GM18502 (cell line): ENCODE data around the gene PSPC1.
A peak's percentile ranks its signal among the peaks of the same experiment; 100 is the strongest.
"Not testable (repeated sequence)": the region's sequence is repeated elsewhere in the genome, so short reads cannot be mapped to it uniquely, and the experiment has no call there.

Experiments used
- ATAC-seq: cut with Tn5 transposase; IDR thresholded peaks from one replicate; pipeline ENCODE4 v1.9.1; 2021; ENCODE audit warnings: mild to moderate bottlenecking; ENCODE audit not compliant: unreplicated experiment, poor library complexity

Gene PSPC1

GRCh38 chr13:19782727-19783682, at the start of gene PSPC1:
TSS of gene PSPC1 (minus strand) at chr13:19782945. CDS start at chr13:19782757, 188 bp downstream.
- ATAC-seq: peak; percentile 90

DNA sequence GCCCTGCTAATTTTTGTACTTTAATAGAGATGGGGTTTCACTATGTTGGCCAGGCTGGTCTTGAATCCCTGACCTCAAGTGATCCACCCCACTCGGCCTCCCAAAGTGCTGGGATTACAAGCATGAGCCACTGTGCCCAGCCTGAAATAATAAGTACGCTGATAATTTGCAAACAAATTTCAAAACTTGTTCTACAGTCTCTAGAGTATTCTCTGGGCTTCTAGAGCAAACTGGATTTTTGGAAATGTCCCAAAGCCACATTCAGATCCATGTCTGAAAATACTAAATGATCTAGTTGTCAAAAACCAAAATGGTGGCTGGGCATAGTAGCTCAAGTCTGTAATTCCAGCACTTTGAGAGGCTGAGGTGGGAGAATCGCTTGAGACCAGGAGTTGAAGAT, 39.9 kb upstream of the PSPC1 start:
- no peak for ATAC-seq

DNA sequence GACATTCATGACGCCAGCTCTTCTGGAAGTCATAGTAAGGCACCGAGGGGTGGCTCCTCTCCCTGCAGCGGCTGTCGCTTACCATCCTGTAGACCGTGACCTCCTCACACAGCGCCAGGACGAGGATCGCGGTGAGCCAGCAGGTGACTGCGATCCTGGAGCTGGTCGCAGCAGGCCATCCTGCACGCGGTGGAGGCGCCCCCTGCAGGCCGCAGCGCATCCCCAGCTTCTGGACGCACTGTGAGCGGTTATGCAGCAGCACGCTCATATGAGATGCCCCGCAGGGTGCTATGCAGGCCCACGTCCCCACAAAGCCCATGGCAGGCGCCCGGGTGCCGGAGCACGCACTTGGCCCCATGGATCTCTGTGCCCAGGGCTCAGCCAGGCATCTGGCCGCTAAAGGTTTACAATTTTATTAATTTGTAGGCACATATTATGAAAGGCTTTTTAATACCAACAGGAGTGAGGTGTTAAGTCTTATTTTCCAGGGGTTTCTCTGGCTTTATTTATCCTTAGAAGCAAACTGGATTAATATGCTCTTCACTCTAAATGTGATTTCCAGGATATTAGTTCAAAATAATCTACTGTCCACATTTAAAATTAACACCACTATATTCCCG, 35.6 kb upstream of the PSPC1 start:
- ATAC-seq: no peak

GRCh38 chr13:19817510-19818158, 34.9 kb upstream of the PSPC1 start:
- ATAC-seq: no peak

DNA sequence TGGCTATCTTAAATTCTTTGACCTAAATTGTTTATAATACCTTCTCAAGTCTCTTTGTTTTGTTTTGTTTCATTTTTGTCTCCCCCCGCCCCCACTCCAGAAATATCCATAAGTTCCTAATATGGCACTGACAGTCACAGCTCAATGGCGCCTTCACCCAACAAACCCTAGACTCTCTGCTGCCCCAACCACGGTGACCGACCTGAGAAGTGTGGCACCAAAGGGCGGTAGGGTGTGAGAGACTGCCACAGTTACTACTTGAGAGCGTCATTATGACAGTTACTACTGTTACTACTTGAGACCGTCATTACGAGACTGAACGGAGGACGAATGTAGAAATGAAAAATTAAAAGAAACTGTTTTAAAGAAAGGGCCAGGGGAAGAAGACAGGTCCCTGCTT, 34.4 kb upstream of the PSPC1 start:
- no peak for ATAC-seq

- ATAC-seq: not testable (repeated sequence)
Observed at GRCh38 chr13:19815842-19816241, 33.1 kb upstream of the PSPC1 start.

DNA sequence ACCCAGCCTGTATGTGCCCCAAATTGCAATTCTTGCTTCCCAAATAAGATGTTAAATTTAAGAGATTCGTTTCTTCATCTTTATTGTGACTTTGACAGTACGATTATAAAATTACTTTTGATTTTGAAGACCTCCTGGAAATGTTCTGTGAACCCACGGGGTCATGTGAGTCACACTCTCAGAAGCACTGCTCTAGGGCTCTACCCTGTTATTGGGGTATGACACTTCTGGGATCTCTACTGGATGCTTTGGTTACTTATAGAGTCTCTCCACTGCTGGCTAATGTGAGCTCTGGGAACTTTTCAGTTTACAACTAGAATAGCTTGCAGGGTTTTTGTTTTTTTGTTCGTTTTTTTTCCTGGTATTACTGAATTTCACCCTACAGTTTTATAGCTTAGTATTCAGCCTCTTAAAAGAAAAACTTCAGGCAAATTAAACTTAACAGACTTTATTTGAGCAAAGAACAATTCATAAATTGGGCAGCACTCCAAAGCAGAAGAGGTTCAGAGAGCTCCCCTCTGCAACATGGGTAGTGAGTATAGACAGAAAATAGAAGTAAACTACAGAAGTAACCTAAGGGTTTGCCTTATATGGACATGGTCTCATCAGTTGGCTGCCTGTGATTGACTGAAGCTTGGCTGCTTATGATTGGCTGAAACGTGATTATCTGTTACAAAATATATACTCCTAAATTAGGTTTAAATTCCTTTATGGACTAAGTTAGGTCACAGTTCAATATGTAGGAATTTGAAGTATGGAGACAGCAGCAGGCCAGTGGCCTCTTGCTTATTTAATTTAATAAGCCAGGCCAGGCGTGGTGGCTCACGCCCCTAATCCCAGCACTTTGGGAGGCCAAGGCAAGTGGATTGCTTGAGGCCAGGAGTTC, 28.5 kb upstream of the PSPC1 start:
- ATAC-seq: no peak

GRCh38 chr13:19810151-19810550, 27.4 kb upstream of the PSPC1 start:
- ATAC-seq: no peak

GRCh38 chr13:19805765-19806164, 23.0 kb upstream of the PSPC1 start:
- no peak for ATAC-seq

DNA sequence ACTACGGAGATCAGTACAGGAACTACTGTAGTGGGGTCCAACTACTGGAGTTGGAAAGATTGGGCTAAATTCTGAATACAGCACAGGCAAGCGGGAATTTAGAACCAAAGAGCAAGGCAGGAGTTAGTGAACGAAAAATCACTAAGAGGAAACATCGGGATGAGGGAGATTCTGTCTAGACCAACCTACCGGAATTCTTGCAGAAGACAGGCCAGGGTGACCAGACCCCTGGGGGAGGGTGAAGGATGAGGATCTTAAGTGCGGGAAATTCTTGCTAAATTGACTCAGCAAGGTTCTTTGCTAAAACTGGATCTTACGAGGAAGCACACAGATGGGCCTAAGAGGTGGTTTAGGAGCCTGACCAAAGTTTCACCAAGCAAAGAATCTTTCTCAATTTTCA, 13.2 kb upstream of the PSPC1 start:
- ATAC-seq: no peak

GRCh38 chr13:19794631-19795030, 11.9 kb upstream of the PSPC1 start:
- no peak for ATAC-seq

GRCh38 chr13:19791953-19792537, 9.3 kb upstream of the PSPC1 start:
- no peak for ATAC-seq

DNA sequence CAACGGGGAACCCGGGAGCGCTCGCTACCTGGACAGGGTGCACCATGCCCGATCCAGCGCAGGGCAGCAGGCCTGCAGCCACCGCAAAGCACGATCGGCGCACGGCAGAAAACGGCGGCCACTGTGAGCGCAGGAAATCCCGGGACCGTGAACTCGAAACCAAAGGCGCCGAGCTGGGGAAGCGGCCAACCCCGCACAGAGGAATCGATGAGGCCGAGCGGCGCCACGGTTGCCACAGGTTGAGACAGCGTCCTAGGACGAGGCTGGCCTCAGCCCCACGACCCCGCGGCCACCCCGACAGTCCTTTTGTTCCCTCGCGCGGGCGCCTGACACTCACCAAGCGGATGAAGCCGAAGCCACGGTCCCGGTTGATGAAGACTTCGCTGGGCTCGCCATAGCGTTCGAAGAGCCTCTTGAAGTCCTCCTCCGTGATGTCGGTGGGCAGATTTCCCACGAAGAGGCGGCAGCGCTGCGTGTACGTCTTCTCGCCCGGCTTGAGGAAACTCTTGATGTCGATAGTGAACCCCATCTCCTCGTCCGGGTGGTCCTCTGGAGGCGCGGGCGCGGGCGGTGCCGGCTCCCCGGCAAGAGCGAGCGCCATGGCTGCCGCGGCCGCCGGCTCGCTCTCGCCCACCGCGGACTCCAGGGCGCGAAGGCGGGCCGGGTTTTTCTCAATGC, 557 bp downstream of the PSPC1 start:
- ATAC-seq: peak; percentile 48

GRCh38 chr13:19781526-19781925, 1.2 kb downstream of the PSPC1 start:
- ATAC-seq: no peak

- not testable (repeated sequence) for ATAC-seq
Observed at GRCh38 chr13:19780753-19781418, 1.9 kb downstream of the PSPC1 start.

GRCh38 chr13:19772306-19772705, 10.4 kb downstream of the PSPC1 start:
- ATAC-seq: no peak

DNA sequence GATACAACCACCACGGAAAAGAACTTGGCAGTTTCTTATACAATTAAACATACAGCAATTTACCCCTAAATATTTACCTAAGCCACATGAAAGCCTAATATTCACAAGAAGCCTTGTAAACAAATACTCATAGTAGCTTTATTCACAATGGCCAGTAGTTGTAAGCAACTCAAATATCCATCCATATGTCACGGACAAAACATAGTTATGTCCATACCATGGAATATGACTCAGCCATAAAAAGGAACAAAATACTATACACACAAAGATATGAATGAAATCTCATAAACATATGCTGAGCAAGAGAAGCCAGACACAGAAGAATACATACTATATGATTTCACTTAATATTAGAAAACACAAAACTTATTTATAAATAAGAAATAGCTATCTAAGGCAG, 12.9 kb downstream of the PSPC1 start:
- ATAC-seq: no peak

- ATAC-seq: no peak
Observed at GRCh38 chr13:19767966-19768365, 14.8 kb downstream of the PSPC1 start.

GRCh38 chr13:19766591-19766990, 16.2 kb downstream of the PSPC1 start:
- no peak for ATAC-seq
